NK-92 (cell line): Measurements from ENCODE around the gene SH3PXD2A.

ENCODE experiments used
- DNase-seq: peaks from one replicate; lab custom pipeline; 2025; ENCODE audit not compliant: unreplicated experiment; lab: John Stamatoyannopoulos, UW

The SH3PXD2A gene

DNA sequence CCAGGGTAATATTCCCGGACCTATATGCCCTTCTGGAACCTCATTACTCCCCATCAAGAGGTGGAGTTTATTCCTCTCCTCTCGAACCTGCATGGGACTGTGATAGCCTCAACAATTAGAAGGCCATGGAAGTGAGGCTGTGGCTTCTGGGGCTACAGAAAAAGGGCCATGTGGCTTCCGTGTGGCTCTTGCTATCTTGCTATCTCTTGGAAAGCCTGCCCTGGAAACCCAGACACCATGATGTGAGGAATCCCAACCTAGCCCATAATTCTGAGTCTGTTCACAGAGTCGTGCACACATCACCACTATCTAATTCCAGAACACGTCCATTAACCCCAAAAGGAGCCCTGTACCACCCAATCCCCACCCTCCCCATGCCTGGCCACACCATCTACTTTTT lies 20.8 kb upstream of the SH3PXD2A start:
- no peak for DNase-seq

DNA sequence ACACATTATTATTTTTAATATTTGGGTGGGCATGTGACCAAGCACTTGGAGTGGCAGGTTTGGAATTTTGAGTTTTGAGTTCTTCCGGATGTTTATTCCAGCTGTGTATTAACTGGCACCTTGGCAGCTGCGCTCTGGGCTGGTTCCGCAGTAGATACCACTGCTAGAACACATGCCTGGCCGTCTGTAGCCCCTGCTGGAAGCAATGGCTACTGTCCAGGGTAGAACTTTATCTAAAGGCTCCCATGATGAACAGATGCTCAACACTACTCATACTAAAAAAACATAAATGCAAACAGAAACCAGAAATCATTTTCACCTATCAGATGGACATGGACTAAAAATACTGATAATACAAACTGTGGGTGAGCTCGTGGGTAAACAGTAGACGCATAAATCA lies 19.4 kb upstream of the SH3PXD2A start:
- DNase-seq: no peak

DNA sequence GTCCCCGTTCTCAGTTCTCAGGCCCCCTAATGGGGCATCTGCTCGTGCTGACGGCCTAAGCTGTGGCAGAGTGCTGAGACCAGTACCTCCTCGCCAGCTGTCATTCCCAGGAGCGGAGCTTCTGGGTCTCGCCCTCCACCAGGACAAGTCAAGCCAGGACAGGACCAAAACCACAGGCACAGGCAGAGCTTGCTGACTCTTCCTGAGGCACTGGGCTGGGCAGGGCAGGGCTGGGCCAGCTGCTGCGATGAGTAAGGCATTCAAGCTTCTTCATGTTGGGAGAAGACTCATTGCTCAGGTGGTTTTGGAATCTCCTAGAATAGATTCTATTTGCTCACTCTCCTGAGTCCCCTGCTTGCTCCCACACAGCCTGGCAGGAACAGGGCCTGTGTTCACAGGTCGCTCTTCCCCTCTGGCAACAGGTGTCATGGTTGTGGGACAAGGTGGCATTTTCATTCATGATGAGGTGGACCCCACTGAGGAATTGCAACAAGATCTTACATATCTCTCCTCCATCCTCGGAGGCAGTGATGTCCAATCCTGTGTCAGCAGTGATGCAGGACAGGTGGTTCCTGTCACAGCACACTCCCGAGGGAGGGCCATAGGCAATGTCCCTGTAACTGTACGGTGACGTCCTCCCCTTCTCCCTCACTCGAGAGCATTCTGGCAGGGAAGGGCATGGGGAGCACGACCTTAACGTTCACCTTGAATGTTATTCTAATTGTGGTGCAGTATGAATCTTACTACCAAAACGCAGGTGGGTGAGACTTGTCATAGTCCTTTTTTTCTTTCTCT lies 17.0 kb upstream of the SH3PXD2A start:
- no peak for DNase-seq

DNA sequence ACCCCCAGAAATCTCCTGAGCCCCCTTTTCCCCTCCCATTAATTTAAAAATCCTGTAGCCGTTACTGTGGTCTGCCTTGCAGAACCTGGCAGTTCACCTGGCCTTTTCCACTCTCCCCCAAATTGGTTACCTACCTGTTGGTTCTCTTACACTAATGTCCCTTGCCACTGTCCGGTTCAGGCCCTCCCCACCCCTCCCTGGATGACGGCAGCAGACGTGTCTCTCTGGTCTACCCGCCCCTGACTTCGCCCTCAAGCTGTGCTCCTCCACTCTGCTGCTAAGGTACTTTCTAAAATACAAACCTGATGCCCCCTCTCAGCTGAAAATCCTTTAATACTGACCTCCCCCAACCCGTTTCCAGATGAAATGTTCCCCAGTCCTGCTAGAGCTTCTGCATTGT lies 15.6 kb upstream of the SH3PXD2A start:
- DNase-seq: no peak

DNA sequence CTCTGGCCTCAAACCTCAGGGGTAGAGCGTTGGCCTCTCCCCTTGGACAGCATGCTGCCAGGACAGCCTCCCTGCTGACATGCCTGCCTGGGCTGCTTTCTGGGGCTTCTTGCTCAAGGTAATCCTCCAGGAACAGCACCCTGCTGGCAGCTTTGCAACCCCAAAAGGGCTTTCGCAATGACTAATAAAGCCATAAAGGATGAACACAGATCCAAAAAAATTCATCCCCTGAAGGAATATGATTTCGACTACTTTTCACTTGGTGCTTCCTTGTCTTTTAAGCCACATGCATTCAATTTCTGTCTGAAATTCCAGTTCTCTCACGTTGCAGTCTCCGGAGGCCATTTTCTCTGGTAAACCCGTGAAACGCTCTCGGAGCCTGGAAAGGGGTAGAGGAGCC lies 15.1 kb upstream of the SH3PXD2A start:
- DNase-seq: no peak

DNA sequence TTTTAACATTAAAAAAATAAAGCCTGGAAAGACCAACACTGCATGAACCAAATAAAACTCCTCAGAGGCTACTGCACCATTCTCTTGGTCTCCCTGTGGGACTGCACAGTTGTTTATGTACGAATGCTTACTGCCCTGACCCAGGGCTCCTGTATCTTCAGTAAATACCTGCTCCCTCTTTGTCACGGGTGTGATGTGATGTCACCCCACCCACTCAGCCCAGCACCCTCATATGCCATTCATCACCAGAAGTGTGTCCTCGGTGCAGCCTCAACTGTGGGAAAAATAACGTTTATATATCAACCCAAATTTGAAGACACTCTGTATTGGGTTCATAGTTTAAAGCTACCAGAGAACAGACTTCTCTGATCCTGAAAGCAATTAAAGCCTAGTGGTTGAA lies 14.0 kb upstream of the SH3PXD2A start:
- DNase-seq: no peak

DNA sequence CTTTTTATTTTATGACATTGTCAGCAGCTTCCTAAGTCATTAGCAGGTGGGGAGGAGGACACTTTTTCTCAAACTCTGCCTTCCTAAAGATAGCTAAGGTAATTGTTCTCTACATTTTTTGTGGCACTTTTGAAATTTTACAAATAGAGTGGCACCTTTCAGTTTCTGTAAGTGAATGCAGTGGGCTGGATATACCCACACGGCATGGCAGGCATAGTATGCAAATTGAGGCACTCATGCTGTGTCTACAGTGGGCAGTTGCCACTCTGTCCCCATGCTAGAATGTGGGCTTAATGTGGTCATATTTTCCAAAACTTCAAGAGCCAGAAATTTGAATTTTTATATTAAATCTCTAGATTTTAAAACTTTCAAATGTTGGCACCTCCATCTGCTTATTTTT lies 12.8 kb upstream of the SH3PXD2A start:
- no peak for DNase-seq

DNA sequence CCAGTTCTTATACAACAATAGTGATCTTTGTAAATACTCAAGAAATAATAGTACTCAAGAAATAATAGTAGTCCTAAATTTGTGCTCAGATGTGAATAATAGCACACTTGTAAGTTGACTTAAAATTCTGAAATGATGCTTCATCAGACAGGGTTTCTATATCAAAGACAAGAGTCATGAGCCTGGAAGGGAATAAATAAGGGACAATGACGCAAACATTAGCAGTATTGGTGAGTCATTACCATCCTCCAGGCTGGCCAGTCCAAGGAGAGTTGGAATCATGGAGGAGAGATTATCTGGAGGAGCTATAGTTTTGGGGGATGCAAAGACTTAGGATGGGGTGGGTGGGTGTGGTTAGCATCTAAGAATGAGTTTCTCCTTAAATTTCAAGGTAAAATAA lies 6.1 kb upstream of the SH3PXD2A start:
- no peak for DNase-seq

DNA sequence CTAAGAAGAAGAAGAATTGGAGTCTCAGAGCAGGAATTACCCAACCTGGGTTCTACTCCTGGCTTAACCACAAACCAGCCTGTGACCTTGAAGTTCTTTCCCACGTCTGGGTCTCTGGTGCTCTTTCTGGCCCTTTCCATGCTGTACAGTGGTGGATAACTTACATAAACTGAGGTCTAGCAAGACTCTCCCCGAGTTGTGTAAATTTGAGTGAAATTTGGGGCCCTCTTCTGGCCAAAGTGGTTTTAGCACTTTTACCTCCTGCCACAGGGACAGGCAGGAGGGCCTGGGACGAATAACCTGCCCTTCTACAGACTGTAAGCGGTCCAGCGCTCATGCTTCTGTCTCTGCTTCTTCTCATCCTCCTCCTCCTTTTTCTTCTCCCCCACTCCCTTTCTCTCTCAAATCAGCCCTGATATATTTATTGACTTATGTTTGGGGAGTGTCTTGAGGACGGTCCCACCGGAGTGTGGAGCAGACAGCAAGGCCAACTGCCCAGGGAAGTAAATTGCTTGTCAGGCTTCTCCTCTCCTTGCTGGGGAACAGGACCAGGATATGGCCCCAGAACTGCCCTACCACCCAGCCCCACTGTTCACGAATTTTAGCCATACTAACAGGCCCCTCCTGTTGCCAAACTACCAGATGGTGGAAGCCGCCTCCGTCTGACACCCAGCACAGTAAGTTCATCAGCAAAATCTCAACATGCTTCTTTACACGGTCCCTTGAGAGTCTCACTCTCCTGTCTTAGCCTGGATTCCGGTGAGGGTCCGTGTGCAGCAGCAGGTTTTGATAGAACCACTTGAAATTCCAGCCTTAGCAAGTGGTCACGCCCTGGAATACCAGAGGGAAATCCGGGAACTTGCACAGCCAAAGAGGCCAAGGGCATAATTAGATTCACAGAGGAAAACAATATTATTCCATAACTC lies 4.0 kb upstream of the SH3PXD2A start:
- no peak for DNase-seq

DNA sequence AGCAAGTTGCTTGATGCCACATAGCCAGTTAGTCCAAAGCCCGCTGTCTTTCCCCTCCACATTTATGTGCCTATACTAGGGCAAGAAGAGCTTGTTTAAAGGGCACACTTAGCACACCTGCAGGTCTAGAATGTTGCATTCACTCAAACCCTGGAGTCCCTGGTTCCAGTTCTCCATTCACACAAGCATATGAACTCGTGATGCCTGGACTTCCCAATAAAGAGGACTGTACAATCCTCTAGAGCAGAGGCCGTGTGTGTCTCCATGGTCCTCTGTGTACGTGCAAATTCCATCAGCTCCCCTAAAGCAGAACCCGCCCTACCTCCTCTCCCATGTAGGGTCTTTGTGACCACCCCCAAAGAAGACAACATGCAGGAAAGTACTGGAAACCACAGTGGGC lies 3.0 kb upstream of the SH3PXD2A start:
- no peak for DNase-seq

DNA sequence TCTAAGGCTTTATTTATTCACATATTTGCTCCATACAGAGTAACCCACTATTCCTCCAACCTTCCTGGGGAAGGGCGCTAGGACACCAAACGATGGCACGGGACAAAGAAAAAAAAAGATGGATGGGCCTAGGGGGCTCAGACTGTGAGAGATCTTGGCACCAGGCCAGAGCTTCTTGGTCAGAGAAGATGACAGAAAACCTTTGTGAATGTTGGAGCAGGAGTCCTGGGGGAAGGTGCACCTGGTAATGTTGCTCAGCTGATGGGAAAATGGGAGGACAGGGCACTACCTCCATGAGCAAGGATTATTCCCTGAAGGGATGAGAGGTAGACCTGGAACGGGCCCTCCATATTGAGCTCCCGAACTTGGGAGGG lies 1.4 kb upstream of the SH3PXD2A start:
- no peak for DNase-seq

DNA sequence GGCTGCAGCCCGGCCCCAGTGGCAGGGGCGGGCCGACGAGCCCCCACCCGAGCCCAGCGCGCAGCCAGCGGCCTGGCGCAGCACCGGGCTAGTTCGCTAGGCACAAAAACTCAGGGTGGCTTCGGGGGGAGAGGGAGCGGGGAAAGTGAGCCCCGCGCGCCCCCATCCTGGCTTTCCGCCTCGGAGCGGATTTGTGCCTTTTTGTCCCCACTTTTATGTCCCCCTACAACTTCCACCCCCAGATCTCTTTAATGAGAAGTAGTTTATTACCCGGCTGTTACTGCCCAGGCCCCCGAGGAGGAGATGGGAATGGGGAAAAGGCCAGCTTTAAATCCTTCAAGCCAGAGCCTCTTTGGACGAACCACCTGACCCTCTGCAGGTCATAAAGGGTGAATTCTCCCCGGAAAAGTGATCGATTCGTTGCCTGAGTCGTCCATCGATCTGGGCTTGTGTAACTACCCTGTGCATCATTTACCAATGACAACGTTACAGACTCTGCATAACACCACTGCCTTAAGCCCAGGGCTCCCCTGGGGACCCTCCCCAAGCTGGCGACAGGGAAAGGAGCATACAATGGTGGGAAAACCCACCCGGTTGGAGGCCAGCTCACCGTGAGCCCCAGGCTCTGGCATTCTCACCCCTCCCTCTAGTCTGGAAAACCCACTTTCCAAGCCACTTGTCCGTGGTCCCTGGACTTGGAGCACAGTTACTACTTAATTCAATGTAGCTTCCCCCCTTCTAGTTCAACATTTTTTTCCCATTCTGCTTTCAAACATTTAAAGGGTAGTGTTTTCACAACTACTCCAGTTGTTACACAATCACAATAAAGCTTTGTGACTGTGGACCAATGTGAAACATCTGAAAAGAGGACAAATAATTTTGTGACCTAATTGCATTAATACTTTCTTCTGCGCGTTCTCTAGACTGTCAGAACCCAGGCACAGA lies 748 bp upstream of the SH3PXD2A start:
- no peak for DNase-seq

DNA sequence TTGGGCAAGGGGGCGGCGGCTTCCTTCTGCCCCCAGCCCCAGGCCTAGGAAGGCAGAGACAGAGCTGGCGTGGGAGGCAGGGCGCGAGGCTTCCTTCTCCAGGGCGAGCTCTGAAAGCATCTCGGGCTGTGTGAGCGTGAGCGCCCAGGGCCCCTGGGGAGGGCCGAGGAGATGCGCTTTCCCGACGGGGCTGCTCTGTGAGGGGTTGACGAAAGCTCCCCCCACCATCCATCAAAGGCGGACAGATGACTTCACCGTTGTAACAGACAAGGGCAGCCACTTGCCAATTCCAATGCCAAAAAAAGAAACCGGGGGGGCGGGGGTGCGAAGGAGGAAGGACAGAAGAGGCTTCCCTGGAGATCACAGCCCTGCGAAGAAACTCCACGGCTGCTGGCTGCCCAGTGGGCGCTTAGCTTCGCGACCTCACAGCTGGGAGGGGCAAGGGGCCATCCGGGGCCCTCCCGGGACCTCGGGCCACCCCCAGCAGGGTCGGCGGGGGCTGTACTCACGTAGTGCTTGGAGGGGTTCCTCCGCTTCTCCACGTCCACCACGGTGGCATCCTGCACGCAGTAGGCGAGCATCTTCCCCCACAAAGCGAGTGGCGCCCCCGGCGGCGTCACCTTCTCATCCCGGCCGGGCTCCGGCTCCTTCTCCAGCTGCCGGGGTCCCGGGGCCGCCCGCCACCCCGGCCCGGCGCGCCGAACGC lies 537 bp downstream of the SH3PXD2A start:
- no peak for DNase-seq

DNA sequence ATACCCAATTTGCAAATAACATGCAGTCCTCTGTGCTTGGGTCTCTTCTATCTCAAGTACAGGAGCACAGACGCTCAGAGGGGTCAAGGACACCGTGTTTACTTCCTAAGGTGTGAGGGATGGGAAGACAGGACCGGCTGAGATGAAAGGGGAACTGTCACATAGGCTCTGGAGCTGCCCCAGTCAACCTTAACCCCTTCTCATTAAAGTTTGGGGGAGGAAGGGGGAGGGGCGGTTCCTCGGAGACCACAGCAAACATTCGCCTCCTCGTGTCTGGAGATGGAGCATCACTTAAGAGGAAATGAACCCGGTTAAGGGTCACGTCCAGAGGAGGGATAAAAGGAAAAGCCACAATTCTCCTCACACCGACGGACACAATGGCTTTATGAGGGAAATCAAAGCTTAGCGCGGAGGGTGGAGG lies 1.1 kb downstream of the SH3PXD2A start:
- no peak for DNase-seq

DNA sequence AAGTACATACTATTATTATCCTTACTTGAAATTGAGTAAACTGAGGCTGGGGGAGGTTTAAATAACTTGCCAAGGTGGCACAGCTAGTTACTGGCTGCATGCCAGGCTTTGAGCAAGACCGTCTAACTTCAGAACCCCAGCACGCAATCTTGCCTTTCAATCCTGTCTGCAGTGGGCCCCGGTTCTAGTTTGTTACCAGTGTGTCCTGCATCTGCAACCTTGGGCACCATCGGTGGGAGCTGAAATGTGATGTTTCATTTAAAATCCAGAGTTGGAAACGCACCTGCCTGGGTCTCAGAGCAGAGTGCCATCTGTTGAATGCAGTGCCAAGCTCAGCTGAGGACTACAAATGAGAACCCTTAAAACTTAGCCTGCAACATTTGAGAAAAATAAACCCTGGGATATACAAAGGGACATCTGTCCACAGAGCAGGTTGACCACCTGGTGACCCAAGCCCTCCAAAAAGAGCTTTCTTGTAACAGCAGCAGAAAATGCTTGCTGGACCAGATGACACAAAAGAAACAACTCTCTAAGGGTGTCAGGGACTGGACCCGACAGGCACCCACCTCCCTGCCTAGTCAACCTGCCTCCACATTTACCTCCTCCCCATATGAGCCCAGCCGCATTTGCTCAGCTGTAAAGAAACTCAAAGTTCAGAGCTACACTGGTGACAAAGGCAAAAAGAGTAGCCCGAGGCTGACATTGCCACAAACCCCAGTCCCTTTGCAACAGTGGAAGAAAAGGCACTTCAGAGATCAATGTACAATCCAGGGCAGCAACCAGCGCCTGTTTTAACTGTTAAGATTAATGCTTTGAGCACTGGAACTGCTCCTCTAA lies 1.7 kb downstream of the SH3PXD2A start:
- no peak for DNase-seq

DNA sequence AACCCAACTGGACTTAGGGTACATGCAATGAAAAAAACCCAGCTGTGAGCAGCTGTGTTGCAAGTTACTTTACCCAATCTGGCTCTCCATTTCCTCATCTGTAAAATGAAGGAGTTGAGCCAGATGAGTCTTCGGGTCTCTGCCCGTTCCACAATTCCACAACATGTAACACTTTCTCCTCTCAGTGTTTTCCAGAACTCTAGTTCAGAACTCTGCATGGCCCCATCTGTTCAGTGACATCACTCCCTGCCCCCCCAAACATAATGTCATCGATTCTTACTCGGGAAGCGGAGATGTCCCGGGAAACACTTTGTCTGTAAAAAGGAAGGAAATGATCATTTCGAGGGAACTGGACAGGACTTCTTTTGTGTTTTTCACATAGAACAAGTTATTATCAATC lies 2.5 kb downstream of the SH3PXD2A start:
- DNase-seq: no peak

DNA sequence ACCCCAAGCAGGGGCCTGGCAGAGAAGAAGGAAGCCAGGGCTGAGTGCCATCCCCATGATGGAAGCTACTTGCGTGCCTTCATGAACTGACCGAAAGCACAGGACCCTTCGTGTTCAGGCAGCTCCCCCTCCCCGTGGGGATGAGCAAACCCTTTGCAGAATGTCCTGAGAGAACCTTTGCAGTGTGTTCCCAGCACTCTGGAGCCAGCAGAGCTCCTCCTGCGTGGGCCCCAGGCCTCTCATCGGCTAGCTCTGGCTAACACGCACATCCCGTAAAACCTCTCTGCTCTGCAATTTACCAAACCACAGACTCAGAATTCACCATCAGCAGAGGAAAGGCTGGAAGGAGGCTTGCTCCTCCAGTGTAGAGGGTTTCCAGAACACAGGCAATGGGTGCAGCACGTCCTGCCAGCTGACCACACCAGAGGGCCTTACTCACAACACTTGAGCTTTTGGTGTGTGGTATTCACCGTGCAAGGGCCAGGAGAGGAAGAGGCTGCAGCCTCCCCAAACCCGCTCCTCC lies 3.1 kb downstream of the SH3PXD2A start:
- no peak for DNase-seq

DNA sequence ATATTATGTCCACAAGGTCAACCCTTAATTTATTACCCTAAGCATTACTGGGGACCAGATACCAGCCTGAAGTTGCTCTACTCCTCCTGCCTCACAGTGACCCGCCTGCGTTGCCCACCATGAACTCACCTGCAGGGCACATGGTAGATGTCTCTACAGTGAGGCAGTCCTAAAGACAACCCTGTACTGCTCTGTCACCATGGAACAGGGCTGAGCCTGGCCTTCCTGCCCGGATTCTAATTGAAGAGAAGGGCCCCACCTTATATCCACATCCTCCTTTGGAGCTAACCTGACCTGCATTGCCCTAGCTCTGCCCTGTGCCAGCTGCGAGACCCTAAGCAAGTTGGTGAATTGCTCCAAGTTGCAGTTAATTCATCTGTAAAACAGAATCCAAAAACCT lies 4.1 kb downstream of the SH3PXD2A start:
- no peak for DNase-seq

DNA sequence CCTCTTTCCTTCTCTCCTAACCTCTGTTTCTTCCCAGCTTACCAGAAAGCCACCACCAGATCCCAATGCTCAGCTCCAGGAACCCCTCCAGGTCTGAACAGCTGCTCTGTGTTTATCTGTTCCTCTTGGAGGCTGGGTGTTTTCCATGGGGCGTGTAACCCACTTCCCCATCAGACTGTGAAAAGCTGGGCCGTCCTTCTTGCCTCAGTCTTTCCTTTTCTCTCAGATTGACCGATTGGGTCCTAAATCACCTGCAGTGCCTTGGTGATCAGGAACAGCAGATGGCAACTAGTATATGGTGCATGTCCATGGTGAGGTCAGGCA lies 4.8 kb downstream of the SH3PXD2A start:
- DNase-seq: no peak
